ENCODE measurements around the gene TXNDC17.
A peak's percentile ranks its signal among the peaks of the same experiment; 100 is the strongest.
"Not testable (repeated sequence)": the region's sequence is repeated elsewhere in the genome, so short reads cannot be mapped to it uniquely, and the experiment has no call there.

TXNDC17 gene

DNA sequence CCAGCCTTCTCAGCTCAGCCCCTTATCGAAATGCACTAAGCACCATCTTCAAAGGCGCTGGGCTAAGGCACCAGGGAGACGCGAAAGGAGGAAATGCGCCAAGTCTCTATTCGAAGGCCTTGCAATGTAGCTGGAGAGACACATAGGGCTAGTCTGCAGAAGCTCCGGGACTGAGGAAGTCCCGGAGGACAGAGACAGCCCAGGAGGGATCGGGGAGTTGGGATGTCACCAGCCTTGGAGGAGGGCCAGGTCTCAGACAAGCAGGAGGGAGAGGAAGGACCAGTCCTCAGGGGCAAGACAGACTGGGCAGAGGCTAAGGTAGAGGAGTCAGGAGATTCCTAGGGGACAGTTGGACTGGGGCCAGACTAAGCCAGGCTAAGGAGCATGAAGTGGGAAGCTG is 19.2 kb downstream of the TXNDC17 start:
- no peak for DNase-seq (ENCODE audit: low read depth in 3 of 3)

DNA sequence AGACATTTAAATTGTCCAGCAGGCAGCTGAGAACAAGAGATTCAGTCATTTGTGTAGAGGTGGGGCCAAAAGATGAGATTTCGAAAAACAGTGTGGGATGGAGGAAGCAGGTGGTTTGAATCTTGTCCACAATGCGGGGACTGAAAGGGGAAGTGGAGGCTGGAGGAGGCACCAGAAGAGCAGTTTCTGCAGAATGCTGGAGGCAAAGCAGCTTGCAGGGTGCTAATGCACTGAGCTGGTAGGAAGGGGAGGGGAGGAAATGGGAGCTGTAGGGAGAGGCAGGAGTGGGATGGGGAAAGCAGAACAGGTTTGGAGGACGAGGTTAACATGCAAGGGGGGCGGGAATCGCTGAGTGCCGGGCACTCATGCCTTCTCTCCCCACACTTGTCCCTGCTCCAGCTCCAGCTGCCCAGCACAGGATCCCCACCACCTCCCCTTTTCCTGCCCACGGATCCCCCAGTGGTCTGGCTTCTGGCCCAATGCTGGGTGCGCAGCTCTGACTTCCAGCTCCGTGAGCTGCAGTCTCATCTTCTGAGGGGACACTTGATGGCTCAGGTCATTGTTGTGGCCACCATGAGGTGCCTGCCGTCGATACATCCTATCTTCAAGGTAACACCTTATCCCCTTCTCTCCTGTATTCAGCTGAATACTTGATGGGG is 20.1 kb downstream of the TXNDC17 start:
- no peak for DNase-seq (ENCODE audit: low read depth in 3 of 3)

DNA sequence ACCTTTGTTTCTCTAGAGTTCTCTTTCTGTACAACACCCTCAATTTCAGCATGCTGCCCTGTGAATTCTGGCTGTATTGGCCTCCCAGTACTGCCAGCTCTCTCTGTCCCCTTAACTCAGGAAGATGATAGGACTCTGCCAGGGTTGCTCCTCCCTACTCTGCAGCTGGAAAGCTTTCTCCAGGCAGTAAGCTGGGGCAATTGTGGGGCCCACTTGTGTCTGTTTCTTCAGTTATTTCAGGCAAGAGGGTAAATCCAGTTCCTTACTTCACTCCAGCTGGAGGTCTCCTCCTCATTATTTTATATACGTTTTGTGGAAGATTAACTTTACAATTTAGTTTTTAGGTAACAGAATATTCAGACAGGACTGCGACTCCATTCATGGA is 20.6 kb downstream of the TXNDC17 start:
- no peak for DNase-seq (ENCODE audit: low read depth in 3 of 3)

DNA sequence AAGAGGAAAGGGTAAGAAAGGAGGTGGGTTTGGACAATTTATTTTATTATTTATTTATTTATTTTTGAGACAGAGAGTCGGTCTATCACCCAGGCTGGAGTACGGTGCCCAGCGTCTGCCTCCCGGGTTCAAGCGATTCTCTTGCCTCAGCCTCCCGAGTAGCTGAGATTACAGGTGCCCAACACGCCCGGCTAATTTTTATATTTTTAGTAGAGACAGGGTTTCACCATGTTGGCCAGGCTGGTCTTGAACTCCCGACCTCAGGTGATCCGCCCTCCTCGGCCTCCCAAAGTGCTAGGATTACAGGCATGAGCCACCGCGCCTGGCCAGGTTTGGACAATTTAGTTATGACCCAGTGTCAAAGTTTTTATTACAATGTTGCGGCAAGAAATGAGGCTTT is 22.3 kb downstream of the TXNDC17 start:
- not testable (repeated sequence) for DNase-seq (ENCODE audit: low read depth in 3 of 3)

DNA sequence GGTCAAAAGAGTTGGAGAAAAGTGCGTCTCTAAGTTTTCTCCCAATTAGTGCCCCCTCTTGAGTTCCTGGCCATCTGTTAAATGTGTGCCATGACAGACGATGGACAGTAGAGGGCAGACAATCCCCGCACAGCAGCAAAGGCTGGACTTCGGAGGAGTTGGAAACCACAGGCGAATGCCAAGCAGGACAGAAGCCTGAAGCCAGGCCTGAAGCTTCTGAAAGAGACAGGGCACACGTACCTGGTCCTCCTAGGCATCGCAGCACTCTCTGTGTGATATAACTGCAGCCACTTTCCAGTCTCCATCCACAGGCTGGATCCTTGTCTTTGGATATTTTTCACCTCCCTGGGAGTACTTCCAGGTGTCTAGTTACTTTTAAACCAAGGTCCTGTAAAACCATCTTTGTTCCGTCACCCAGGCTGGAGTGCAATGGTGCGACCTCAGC is 25.2 kb downstream of the TXNDC17 start:
- peak in 1 of 3 experiments; percentile 37 for DNase-seq (ENCODE audit: low read depth in 3 of 3)

DNA sequence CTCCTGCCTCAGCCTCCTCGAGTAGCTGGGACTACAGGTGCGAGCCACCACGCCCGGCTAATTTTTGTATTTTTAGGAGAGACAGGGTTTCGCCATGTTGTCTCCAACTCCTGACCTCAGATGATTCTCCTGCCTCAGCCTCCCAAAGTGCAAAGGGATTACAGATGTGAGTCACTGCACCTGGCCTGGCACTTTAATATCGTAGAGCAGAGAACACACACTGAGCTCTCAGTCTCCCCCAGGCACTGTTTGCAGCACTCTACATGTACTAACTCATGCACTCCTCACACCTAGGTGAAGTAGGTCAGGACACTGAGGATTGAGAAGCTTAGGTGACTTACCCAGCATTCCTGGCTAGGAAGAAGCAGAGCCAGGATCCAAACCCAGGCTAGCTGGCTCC is 25.7 kb downstream of the TXNDC17 start:
- no peak for DNase-seq (ENCODE audit: low read depth in 3 of 3)

DNA sequence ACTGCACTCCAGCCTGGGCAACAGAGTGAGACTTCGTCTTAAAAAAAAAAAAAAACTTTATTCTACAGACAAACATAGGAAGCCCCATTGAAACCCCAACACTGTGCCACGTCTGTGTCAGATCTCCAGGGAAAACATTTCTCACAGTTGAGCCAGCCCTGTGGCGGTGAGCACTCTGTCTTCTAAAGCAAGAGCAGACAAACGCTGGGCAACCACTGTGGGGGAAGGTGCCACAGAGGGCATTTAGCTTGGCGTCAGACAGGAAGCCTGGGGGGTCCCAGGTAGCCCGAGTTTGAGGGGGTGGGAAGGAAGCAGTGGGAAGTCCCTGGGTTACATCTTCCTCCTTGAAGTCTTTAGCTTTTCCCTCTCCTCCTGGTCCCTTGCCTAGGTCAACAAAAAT is 26.7 kb downstream of the TXNDC17 start:
- no peak for DNase-seq (ENCODE audit: low read depth in 3 of 3)

DNA sequence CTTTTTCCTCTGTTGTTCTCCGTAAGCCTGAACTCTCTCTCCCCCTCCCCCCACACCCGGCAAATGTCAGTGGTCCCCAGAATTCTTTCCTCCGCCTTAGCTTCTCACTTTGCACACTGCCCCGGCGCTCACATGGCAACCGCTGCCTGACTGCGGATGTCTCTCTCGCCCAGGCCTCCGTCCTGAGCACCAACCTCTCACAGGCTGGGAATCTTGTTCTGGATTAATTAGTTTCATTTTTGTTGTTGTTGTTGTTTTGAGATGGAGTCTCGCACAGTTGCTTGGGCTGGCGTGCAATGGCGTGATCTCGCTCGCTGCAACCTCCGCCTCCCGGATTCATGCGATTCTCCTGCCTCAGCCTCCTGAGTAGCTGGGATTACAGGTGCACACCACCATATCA is 27.4 kb downstream of the TXNDC17 start:
- DNase-seq (ENCODE audit: low read depth in 3 of 3): no peak

DNA sequence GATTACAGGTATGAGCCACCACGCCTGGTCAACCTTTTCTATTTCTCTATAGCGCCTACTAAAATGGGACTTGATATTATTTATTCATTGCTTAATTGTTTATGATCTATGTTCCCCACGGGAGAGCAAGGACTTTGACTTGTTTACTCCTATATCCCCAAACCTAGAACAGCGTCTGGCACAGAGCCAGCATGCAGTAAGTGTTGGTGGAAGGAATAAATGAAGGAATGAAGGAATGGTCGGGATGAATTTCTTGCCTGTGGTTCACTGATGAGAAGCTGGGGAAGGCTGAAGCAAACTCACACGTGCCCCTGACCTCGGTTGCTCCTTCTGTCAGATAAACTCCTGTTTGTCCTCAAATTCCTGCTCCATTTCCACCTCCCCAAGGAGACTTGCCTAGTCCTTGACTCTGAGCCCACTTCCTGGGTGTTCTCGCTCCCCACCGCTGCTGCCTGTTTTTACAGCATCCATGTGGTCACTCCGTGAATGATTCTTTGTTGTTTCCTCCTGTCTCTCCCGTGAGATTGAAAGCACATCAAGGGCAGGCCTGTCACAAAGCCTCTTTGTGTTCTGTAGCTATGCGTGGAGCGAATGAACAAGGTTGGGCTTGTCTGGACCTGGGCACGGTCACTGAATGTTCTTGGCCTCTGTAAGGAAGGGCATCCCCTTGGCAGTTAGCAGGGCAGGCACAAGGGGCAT is 28.0 kb downstream of the TXNDC17 start:
- DNase-seq (ENCODE audit: low read depth in 3 of 3): no peak

DNA sequence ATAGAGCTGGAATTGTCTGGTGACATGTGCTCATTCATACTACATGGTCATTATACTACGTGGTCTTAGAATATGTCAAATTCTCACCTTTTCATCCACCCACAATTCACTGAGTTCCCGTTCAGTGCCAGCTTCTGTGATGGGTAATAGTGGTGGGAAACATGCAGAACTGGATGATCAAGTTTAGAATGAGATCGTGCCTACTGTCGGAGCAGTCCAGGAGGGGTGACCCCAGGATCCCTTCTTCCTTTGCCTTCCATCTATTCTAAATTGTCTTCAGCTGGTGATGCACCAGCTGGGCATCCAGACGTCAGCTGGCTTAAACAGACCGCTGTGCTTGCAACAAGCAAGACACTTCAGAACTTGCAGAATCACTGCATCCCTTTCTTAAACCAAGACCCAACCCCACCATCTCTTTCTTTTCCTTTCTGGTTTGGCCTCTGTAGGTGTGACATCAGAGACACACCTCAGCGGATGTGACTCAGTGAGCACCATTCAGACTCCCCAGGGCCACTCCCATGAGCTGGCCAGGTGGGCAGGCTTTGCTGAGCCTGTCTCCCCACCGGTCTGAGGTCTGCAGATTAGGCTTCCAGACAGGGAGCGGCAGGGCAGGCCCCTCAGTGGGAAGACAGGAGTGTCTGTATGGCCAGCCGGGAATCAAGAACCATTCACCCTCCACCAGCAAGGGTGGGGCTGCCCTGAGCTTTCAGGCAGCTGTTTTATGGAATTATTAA is 28.8 kb downstream of the TXNDC17 start:
- DNase-seq (ENCODE audit: low read depth in 3 of 3): no peak

DNA sequence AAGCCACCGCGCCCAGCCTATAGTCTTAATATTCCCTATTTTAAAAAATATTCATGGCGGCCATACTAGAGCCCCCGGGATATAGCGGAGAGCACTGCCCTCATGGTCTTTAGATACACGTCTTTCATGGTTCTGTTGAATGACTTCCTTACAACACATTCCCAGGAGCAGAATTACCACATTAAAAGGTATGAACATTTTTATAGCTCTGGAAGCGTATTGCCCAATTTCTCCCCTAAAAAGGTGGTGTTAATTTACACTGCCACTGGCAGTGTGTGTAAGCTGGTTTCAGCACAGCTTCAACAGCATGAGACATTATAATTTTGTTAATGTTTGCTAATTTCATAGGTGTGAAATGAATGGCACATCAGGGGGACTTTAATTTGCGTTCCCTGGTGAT is 29.7 kb downstream of the TXNDC17 start:
- DNase-seq (ENCODE audit: low read depth in 3 of 3): no peak

DNA sequence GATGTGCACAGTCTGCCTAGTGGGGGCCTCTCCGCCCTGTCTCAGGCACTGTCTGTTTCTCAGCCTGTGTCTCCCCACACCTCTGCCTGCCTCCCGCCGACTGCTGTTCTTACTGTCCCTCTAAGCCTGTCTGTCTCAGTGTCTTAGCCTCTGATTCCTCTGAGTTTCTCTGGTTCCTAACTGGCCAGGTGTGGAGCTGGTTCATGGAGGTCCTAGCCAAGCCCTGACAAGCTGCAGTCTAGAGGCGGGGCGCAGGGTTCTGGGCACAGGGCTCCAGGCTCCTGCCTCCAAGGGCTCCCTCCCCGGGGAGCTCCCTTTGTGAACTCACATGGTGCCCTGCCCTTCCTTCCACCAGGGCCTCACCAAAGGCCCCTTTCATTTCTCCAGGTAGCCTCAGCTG is 30.1 kb downstream of the TXNDC17 start:
- no peak for DNase-seq (ENCODE audit: low read depth in 3 of 3)

DNA sequence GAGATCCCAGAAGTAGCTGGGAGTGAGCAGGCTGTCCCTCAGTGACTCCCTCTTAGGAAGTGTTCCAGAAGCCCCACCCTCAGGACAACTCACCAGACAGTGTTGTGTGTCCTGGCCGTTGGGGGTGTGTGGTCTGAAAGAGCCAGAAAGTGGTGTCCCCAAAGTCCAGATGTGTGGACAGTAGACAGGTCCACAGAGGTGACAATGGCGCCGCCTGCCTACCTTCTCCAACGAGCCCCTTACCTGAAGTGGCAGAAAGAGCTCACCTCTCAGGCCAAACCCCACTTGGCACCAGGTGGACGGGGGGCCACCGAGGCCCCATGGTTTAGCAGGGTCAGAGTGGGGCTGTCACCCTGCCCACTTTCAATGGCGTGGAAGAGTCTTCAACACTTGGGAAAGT is 30.6 kb downstream of the TXNDC17 start:
- DNase-seq (ENCODE audit: low read depth in 3 of 3): no peak

DNA sequence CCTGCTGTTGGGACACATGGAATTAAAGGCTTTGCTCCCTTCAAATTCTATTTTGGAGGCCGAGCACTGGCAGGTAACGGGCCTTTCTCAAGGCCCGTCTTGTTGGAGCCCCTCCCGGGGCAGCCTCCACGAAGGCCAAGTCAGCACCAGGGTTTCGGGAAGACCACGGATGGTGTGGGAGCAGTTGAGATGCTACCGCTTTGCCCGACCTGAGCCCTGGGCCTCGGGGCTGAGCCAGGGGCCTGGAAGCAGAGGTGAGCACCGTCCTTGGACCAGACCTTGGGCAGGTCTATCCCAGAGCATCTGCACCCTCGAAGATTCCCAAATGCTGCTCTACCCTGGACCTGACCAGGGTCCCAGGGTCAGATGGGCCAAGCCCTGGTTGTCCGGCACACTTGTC is 33.7 kb downstream of the TXNDC17 start:
- DNase-seq (ENCODE audit: low read depth in 3 of 3): no peak

DNA sequence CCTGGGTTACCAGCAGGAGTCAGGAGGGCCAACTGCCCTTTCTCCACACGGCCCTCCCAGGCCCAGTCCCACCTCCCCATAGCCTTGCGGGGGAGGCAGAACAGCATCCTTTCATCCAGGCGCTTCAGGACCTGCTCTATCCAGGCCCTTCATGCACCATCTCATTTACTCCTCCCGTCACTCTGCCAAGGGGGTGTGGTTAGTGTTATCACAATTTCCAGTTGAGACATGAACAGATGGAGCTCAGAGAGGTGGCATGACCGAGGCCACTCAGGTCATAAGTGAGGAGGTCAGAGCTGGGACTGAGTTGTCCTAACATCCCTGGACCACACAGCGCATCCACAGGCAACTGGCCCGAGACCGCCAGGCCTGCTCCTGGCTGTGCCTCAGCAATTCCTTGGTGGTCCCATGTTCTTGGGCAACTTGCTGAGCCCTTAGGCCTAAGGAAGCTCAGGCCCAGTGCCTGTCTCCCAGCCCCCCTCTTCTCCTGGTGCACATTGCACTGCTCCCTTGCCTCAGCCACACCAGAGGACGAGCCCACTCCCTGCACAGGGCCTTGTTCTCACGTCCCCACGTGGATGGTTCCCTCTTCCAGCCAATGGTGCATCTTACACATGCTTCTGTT is 34.5 kb downstream of the TXNDC17 start:
- no peak for DNase-seq (ENCODE audit: low read depth in 3 of 3)

DNA sequence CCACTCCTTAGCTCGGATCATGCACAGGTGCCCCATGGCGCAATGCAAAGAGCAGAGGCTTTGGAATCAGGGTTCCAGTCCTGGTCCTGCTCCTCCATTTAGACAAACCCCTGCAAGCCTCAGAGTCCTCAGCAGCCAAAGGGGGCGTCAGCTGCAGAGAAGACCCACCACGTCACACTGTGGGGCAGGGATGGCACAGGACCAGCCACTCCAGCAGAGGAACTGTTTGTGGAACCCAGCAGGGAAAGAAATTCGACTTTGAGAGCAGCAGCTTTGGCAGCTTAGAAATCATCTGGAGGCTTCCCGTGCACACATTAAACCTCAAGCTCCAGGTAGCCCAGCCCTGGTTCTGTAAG is 35.9 kb downstream of the TXNDC17 start:
- DNase-seq (ENCODE audit: low read depth in 3 of 3): no peak

DNA sequence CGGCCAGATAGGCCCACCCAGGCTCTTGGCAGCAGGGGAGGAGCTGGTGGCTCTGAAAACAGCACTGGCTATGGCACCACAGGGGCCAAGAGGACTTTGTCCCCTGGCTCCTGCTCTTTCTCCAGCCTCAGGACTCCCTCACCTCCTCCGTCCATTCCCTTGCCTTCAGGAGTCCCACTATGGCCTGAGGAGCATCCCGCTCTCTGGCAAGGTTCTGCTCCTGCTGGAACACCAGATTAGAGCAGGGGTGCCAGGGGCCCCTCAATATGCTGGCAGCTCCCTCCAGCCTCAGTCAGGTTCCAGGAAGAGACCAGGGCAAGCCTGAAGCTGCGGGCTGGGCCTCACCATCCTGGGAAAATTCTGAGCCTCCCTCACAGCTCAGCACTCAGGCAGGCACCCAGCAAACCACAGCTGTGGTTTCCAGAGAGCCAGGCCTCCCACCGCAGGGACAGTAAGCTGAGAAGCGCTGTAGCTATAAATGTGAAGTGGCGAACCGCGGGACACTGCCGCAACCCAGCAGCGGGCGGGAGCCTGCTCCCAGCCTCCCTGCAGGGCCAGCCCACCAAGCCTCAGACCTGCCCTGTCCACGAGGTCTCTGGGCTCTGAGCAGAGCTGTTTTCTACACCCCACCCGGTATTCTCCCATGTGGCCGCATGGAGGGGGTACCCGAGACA is 36.4 kb downstream of the TXNDC17 start:
- no peak for DNase-seq (ENCODE audit: low read depth in 3 of 3)

DNA sequence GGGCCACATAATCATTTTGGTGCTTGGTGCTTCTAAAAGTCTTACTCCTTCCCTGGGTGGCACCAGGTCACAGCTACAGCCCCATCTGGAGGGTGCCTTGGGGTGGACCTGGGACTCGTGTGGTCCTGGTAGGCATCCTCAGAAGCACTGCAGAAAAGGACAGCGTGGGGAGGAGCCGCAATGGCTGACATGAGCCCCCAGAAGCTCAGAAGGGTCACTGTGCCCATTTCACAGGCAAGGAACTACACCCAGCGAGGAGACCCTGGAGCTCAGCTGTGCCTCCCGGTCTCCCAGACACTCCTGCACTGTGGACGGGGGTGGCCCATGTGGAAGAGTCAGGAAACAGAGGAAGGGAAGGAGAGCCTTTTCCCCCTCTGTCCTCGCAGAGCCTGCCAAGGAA is 37.1 kb downstream of the TXNDC17 start:
- no peak for DNase-seq (ENCODE audit: low read depth in 3 of 3)

DNA sequence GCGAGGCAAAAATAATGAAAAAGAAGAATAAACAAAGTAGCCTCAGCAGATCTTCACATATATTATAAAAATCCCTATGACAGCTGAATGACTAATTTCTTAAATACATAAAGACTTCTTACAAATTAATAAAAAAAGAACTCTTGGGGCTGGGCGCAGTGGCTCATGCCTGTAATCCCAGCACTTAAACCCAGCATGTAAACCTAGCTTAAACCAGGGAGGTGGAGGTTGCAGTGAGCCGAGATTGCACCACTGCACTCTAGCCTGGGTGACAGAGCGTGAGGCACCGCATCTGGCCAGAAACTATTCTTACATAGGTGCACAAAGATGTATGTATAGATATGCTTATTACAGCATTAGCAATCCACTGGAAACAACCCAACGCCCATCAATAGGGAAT is 38.4 kb downstream of the TXNDC17 start:
- no peak for DNase-seq (ENCODE audit: low read depth in 3 of 3)

DNA sequence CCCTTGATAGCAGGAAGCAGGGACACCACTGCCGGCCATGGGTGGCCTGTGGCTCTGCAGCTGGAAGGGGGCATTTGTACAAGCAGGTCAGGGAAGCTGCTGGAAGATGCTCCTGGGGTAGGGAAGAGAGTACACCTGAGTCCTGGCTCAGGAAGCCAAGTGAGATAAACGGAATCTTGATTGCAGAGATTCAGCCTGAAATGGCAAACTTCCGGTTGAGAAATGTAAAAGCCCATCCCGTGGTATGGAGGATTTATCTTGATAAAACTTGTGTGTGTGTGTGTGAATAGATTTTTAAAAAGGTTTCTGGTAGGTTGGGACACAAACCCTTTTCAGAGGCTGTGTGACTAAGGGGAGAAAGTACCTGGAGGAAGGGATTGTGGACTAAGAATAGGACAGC is 40.3 kb downstream of the TXNDC17 start:
- DNase-seq (ENCODE audit: low read depth in 3 of 3): no peak

DNA sequence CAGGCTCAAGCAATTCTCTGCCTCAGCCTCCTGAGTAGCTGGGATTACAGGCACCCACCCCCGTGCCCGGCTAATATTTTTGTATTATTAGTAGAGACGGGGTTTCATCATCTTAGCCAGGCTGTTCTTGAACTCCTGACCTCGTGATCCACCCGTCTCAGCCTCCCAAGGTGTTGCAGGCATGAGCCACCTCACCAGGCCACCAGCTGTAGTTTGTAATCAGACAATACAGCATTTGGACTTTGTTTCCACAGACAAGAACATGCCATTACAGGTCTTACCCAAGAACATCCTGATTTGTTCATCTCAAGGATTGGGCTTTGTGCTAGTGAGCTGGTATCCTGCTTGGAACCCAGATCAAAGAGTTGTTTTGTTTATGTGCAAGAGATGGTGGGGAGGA is 40.8 kb downstream of the TXNDC17 start:
- no peak for DNase-seq (ENCODE audit: low read depth in 3 of 3)

DNA sequence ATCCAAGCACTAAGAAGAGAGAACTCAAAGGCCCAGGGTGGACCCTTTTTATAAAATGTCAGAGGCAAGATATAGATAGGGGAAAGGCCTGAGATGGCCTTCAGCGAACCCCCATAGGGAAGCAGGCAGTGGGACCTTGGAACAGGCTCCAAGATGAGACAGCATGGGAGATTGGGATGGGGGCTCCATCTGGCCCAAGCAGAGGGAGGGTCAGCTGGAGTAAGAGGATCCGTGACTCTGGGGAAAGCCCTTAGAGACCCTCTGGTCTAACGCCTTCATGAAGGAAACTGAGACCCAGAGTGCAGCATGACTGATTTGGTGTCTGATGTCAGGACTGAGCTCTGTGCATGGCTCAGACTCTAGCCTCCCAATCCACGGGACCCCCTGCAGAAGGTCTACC is 41.5 kb downstream of the TXNDC17 start:
- no peak for DNase-seq (ENCODE audit: low read depth in 3 of 3)

All from stimulated activated CD4-positive, alpha-beta T cell treated with anti-CD3 and anti-CD28 coated beads, TNF-alpha, amount 100 ng/mL, for 24 hours (primary cell).